NB4 (cell line): Measurements from ENCODE around the gene HEXIM2.

Source experiments
- DNase-seq: peaks from one replicate; pipeline ENCODE4 v3.0.0; 2010; ENCODE audit warnings: low read depth
- H3K4me3 ChIP-seq: one replicate; pipeline ENCODE4 v1.5.1; 2011; ENCODE audit warnings: mild to moderate bottlenecking, low read depth, low read length, moderate library complexity
- MYC ChIP-seq: IDR thresholded peaks from 2 replicates; pipeline ENCODE4 v1.6.1; 2011; ENCODE audit warnings: low read depth, low read length
- POLR2A ChIP-seq: IDR thresholded peaks from 2 replicates; pipeline ENCODE4 v1.6.1; 2011; ENCODE audit warnings: mild to moderate bottlenecking; ENCODE audit not compliant: insufficient read length; ENCODE audit errors: extremely low read depth
- TF ChIP-seq, protein P1 (sequence below): IDR thresholded peaks from 2 replicates; pipeline ENCODE4 v1.6.1; 2011; ENCODE audit warnings: low read depth, low read length
- TF ChIP-seq, protein P2 (sequence below): IDR thresholded peaks from one replicate; pipeline ENCODE4 v1.5.1; 2012; ENCODE audit warnings: low read depth, low read length

HEXIM2 gene

DNA sequence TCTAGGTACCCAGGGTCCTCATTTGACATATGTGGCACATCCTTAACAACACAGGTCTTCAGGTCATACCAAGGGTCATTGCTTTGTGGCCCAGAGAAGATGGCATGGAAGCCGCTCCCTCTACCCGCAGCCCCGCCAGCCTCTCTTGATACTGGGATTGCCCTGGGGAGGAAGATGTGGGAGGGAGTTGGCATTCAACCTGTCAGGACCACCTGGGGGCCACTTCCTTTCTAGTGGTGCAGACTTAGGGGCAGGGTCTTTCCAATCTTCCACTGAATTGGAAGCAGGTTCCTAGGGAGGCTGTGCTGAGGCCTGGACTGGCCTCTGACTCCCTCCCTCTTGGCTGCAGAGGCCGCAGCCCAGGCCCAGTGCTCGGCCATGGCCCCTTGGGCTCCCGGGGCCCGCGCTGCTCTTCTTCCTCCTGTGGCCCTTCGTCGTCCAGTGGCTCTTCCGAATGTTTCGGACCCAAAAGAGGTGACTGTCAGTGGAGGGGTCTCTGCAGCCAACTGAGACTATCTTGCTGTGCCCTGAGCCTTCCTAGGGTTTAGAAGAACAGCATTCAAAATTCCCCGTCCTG, 18.5 kb upstream of the HEXIM2 start:
- TF ChIP-seq POLR2A (no peak), MYC (no peak)
- TF ChIP-seq, protein P1, sequence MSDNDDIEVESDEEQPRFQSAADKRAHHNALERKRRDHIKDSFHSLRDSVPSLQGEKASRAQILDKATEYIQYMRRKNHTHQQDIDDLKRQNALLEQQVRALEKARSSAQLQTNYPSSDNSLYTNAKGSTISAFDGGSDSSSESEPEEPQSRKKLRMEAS: no peak
- TF ChIP-seq, protein P2, sequence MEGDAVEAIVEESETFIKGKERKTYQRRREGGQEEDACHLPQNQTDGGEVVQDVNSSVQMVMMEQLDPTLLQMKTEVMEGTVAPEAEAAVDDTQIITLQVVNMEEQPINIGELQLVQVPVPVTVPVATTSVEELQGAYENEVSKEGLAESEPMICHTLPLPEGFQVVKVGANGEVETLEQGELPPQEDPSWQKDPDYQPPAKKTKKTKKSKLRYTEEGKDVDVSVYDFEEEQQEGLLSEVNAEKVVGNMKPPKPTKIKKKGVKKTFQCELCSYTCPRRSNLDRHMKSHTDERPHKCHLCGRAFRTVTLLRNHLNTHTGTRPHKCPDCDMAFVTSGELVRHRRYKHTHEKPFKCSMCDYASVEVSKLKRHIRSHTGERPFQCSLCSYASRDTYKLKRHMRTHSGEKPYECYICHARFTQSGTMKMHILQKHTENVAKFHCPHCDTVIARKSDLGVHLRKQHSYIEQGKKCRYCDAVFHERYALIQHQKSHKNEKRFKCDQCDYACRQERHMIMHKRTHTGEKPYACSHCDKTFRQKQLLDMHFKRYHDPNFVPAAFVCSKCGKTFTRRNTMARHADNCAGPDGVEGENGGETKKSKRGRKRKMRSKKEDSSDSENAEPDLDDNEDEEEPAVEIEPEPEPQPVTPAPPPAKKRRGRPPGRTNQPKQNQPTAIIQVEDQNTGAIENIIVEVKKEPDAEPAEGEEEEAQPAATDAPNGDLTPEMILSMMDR: no peak
- H3K4me3 ChIP-seq: no peak overlapping the region

DNA sequence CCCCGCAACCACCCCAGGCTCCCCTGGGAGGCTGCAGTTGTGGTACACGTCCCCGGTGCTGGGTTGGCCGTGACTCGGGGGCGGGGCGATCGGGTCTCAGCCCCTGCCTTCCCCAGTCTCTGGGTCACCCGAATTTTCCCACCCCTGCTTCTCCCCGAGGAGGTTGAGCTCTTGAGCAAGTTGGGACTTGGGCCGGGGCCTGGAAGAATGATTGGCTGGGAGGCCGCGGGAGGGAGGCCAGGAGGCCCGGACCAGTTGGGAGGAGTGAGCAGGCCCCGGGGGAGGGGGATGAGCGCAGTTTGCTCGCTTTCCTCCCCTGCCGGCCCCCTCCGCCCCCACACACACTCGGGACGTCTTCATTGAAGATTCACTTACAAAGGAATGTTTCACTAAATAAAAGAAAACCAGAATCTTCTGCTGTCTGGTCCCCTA, 17.9 kb upstream of the HEXIM2 start:
- peak; percentile 91 for DNase-seq
- peak; percentile 11 for TF ChIP-seq POLR2A
- TF ChIP-seq, protein P1: no peak
- peak overlapping the region; percentile 36 for H3K4me3 ChIP-seq

More for the DNA sequence above, 18.5 kb upstream of the HEXIM2 start:
- no peak for DNase-seq

DNA sequence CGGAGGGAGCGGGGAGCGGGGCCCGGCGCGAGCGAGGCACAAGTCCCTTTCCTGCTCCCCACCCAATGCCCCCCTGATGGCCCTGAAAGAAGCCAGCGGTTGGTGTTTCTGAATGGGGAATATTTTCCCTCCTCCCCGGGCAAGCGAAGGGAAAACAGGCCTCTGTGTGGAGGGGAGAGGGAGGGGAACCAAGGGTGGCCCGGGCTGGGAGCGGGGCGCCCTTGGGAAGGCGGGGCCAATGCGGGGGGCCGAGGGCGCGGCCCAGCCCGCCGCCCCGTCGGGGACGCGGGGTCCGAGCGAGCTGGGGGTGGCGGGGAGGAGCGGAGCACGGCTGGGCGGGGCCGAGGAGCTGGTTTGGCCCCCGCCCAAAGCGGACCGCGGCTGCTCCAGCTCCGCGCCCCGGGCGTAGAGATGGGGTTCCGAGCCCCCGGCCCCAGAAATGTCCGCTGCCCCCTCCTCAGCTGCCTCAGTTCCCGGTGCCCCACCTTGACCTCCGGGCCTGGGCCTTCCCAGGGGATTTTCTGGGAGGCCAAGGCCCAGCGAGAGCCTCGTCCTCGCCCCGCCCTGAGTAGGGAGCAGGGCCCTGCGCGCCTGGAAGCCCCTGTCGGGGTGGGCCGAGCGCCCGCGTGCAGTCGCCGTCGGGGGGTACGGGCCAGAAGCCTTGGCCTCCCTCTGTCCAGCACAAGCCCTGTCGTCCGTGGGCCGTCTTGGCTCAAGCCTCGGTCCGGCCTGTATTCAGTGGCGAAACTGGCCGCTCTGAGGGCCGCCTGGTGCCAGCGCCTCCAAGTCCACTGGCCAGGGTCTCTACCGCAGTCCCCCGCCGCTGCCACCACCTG, 17.3 kb upstream of the HEXIM2 start:
- peak; percentile 54 for DNase-seq
- TF ChIP-seq, protein P2: no peak
- TF ChIP-seq POLR2A: no peak
- H3K4me3 ChIP-seq: peak overlapping the region; percentile 36

DNA sequence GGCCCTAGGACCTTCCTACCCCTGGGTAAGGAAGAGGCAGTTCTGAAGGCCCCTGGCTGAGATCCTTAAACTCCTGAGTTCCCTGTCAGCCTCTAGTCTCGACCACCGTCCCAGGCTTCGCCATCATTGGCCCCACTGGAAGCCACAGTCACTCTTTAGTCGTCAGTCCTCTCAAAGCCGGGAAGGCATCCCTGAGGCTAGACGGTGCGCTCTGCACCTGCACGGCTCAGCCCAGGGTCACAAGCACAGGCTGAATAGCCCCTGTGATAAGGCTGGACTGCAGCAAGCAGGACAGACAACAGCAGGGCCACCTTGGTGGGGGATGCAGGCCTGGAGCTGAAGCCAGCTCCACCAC, 16.7 kb upstream of the HEXIM2 start:
- no peak overlapping the region for H3K4me3 ChIP-seq
- DNase-seq: no peak
- TF ChIP-seq MYC (no peak), POLR2A (no peak)
- TF ChIP-seq, protein P2: no peak
- TF ChIP-seq, protein P1: no peak

DNA sequence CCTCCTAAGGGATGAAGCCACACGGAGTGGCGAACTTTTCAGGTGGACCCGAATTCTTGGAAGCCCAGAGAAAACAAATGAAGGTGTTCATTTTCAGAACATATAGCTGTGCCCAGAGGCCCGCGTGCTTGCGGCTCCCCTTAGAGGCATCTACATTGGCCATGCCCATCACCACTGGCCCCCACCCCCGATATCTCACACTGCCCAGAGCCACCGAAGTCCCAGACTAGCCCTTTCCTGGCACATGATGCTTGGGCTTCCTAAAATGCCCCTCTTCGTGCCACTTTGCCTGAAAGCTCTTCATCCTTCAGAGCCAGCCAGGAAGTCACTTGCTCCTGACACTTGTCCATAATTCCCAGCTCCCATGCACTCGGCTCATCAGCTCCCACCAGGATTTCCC, 15.5 kb upstream of the HEXIM2 start:
- TF ChIP-seq, protein P2: no peak
- no peak for TF ChIP-seq MYC
- no peak for TF ChIP-seq POLR2A
- TF ChIP-seq, protein P1: no peak
- H3K4me3 ChIP-seq: no peak overlapping the region
- no peak for DNase-seq

DNA sequence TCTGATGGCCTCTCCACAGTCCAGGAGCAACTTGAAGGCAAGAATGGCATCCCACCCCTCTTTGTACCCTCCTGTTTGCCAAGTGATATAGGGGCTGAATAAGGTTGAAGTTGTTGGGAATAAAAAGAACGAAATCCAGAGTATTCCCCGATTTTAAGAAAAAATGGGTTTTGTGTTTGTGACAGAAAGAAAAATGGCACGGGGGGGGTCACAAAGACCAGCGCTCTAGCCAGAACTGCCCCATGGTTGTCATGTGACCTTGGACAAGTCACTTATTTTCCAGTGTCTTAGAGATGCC, 15.1 kb upstream of the HEXIM2 start:
- DNase-seq: no peak
- no peak for TF ChIP-seq MYC
- TF ChIP-seq, protein P1: no peak
- TF ChIP-seq, protein P2: no peak
- TF ChIP-seq POLR2A: no peak
- peak overlapping the region; percentile 62 for H3K4me3 ChIP-seq
